GM12878 (cell line): ENCODE results near the gene ALKBH1. TPM values are rescaled to one million over a fixed set of nuclear protein-coding genes. Genes with fewer than 3 reads are reported as not detected.

ENCODE experiments used
- ATAC-seq: fragments of 200-7000 bp; cut with Tn5 transposase; 3 replicates; pipeline ENCODE4 v1.9.1; 2020; ENCODE audit warnings: mild to moderate bottlenecking, moderate library complexity
- BruUV-seq: library from RNA; stranded (reverse); fragments of 400-500 nt; replicated peaks from 2 replicates; lab custom pipeline; 2021; lab: Mats Ljungman, UMichigan
- CTCF ChIA-PET: fragments of 300-600 bp; sonication (Branson Sonifier 250); formaldehyde crosslinking; extraction: SDS; loops from one replicate; lab custom pipeline; 2021; ENCODE audit warnings: inconsistent platforms; lab: Yijun Ruan, JAX
- POLR2A ChIA-PET: fragments of 350-600 bp; formaldehyde crosslinking; extraction: SDS; loops from one replicate; lab custom pipeline; 2021; ENCODE audit warnings: inconsistent platforms; lab: Charles Lee
- RAD21 ChIA-PET: fragments of 300-600 bp; sonication (Branson Sonifier 250); formaldehyde crosslinking; loops from one replicate; lab custom pipeline; 2023; ENCODE audit warnings: antibody characterized with exemption; ENCODE audit not compliant: unreplicated experiment; lab: Charles Lee
- SMC1A ChIA-PET: fragments of 300-600 bp; sonication (Branson Sonifier 250); formaldehyde crosslinking; loops from one replicate; lab custom pipeline; 2023; ENCODE audit not compliant: unreplicated experiment, uncharacterized antibody; lab: Charles Lee
- DNase-seq: peaks from one replicate; pipeline ENCODE4 v3.0.0-alpha.2; 2011; ENCODE audit warnings: low read depth, low spot score
- FAIRE-seq: peaks from 3 replicates; lab custom pipeline; 2011; peaks lifted over from hg19 to GRCh38; lab: Jason Lieb, UNC
- H2AFZ ChIP-seq: 2 replicates; pipeline ENCODE4 v1.6.0; 2011; ENCODE audit warnings: low read depth, low read length, control low read depth; ENCODE audit not compliant: control insufficient read depth
- H3K27ac ChIP-seq: 2 replicates; pipeline ENCODE4 v1.5.1; 2011; ENCODE audit warnings: control low read depth; ENCODE audit not compliant: control insufficient read depth, insufficient read depth
- H3K27me3 ChIP-seq, 2 experiments: replicated peaks in 1 of 2; 2 replicates each; pipeline versions ENCODE4 v1.6.0 to v1.6.1; 2011; ENCODE audit warnings: low read length in 1 of 2; ENCODE audit not compliant: control insufficient read depth in 2 of 2, insufficient read depth in 2 of 2
- H3K36me3 ChIP-seq, 2 experiments: 2 replicates each; pipeline ENCODE4 v1.5.1; 2011; ENCODE audit warnings: low read length in 1 of 2; ENCODE audit not compliant: control insufficient read depth in 2 of 2, insufficient read depth in 2 of 2
- H3K4me1 ChIP-seq: 2 replicates; pipeline ENCODE4 v1.6.1; 2011; ENCODE audit warnings: mild to moderate bottlenecking, low read length, moderate library complexity, mixed read lengths; ENCODE audit not compliant: control insufficient read depth, insufficient read depth
- H3K4me2 ChIP-seq: 2 replicates; pipeline ENCODE4 v1.6.0; 2011; ENCODE audit warnings: control low read depth; ENCODE audit not compliant: control insufficient read depth, insufficient read depth
- H3K4me3 ChIP-seq: fragments of 200-600 bp; sonication (generic); 2 replicates; pipeline ENCODE4 v1.5.1; 2016
- H3K79me2 ChIP-seq: 2 replicates; pipeline ENCODE4 v1.6.0; 2011; ENCODE audit warnings: low read length; ENCODE audit not compliant: control insufficient read depth, insufficient read depth
- H3K9ac ChIP-seq: 2 replicates; pipeline ENCODE4 v1.8.0; 2011; ENCODE audit warnings: low read length, control low read depth, mixed read lengths; ENCODE audit not compliant: control insufficient read depth, insufficient read depth
- H3K9me3 ChIP-seq: replicated peaks from 3 replicates; pipeline ENCODE4 v1.5.1; 2011; ENCODE audit warnings: mild to moderate bottlenecking, low read length; ENCODE audit not compliant: control insufficient read depth, insufficient read depth
- H4K20me1 ChIP-seq: 2 replicates; pipeline ENCODE4 v1.6.0; 2011; ENCODE audit not compliant: control insufficient read depth, insufficient read depth
- FOXK2 ChIP-seq: fragments of 450-650 bp; IDR thresholded peaks from 2 replicates; pipeline ENCODE4 v1.6.1; 2017; ENCODE audit warnings: mild to moderate bottlenecking, moderate library complexity
- JUND ChIP-seq: IDR thresholded peaks from 2 replicates; pipeline ENCODE4 v1.6.1; 2012; ENCODE audit warnings: low read depth, mild to moderate bottlenecking, low read length, improper control_type of control experiment, moderate library complexity
- MEF2A ChIP-seq: IDR thresholded peaks from 2 replicates; pipeline ENCODE4 v1.6.1; 2011; ENCODE audit warnings: low read depth, mild to moderate bottlenecking, low read length, moderate library complexity; ENCODE audit not compliant: insufficient read depth
- MTA3 ChIP-seq: IDR thresholded peaks from 2 replicates; pipeline ENCODE4 v1.6.1; 2012; ENCODE audit warnings: low read length, inconsistent platforms, borderline replicate concordance
- MYB ChIP-seq: fragments of 150-350 bp; IDR thresholded peaks from 2 replicates; pipeline ENCODE4 v1.6.1; 2014; ENCODE audit warnings: mild to moderate bottlenecking, low read depth, low read length, borderline replicate concordance
- NFIC ChIP-seq: IDR thresholded peaks from 2 replicates; pipeline ENCODE4 v1.6.1; 2012; ENCODE audit warnings: low read depth, mild to moderate bottlenecking, inconsistent platforms, low read length, moderate library complexity
- NFYA ChIP-seq: IDR thresholded peaks from 2 replicates; pipeline ENCODE4 v1.6.1; 2011; ENCODE audit warnings: low read depth, mild to moderate bottlenecking, low read length, improper control_type of control experiment, borderline replicate concordance
- PAX8 ChIP-seq: fragments of 450-650 bp; IDR thresholded peaks from 2 replicates; pipeline ENCODE4 v1.6.1; 2017; ENCODE audit warnings: mild to moderate bottlenecking, moderate library complexity
- RCOR1 ChIP-seq: conservative IDR thresholded peaks from 2 replicates; pipeline ENCODE4 v1.6.1; 2012; ENCODE audit warnings: low read depth, low read length, improper control_type of control experiment
- SIX5 ChIP-seq: IDR thresholded peaks from 2 replicates; pipeline ENCODE4 v1.6.1; 2011; ENCODE audit warnings: mild to moderate bottlenecking, low read depth, low read length, moderate library complexity; ENCODE audit not compliant: severe bottlenecking
- SRF ChIP-seq, 2 experiments: IDR thresholded peaks; 2 replicates each; pipeline ENCODE4 v1.6.1; 2011; ENCODE audit warnings: low read depth in 2 of 2, low read length in 2 of 2, mild to moderate bottlenecking in 1 of 2, moderate library complexity in 1 of 2
- WGBS: methylation state at CpG from one replicate; pipeline ENCODE4 v1.1.6; 2016; ENCODE audit warnings: low lambda C conversion rate; ENCODE audit not compliant: insufficient replicate concordance, insufficient coverage; ENCODE audit errors: missing lambda C conversion rate; 5-methylcytosine and 5-hydroxymethylcytosine counted together
- in situ Hi-C: fragments of 300-500 bp; cut with MboI; formaldehyde crosslinking; loops from 9 replicates; pipeline ENCODE4 v1.14.3; 2018; ENCODE audit warnings: mixed read lengths
- intact Hi-C: fragments of 100-400 bp; cut with micrococcal nuclease; formaldehyde crosslinking; loops from one replicate; pipeline ENCODE4 v1.14.2; 2022; ENCODE audit not compliant: unreplicated experiment
- polyA plus RNA-seq, 11 experiments: library from polyadenylated mRNA; depleted of rRNA in 4 of 11; unstranded in 6 of 11; stranded (reverse) in 5 of 11; fragments of >200 nt; fragmentation: Nextera tagmentation in 4 of 11; fragmentation: Illumina TruSeq in 1 of 11; extraction: Ambion mirVana in 4 of 11; extraction: Trizol in 1 of 11; gene quantifications; 1 replicate in 1 of 11; 2 replicates in 10 of 11; pipeline versions ENCODE4 v1.2.1 to v1.2.3, GENCODE V29; 2011 to 2016; ENCODE audit warnings: inconsistent platforms in 2 of 11, missing spikeins in 2 of 11, low read depth in 1 of 11
- total RNA-seq, 4 experiments: library from RNA; depleted of rRNA in 3 of 4; stranded (reverse); fragments of >200 nt in 3 of 4; fragmentation: Illumina TruSeq in 1 of 4; extraction: Trizol in 1 of 4; gene quantifications; 2 replicates each; pipeline versions ENCODE4 v1.2.1 to v1.2.3, GENCODE V29; 2013 to 2021
- TF ChIP-seq, protein P1 (sequence below): fragments of 450-650 bp; IDR thresholded peaks from 2 replicates; pipeline ENCODE4 v1.6.1; 2017; ENCODE audit warnings: mild to moderate bottlenecking, low read depth, inconsistent platforms; ENCODE audit not compliant: poor library complexity, severe bottlenecking
- TF ChIP-seq, protein P2 (sequence below): fragments of 450-650 bp; formaldehyde crosslinking; IDR thresholded peaks from 2 replicates; pipeline ENCODE4 v1.4.0; 2020; ENCODE audit warnings: mild to moderate bottlenecking, moderate library complexity
- TF ChIP-seq, protein P3 (sequence below): fragments of 450-650 bp; IDR thresholded peaks from 2 replicates; pipeline ENCODE4 v1.6.1; 2017; ENCODE audit warnings: antibody characterized with exemption, mild to moderate bottlenecking, moderate library complexity

ALKBH1 gene
- total and polyA plus RNA-seq, 10 of the 15 experiments (the other 5 are each of a cell fraction or from before 2014, with no cell fraction given): 6.5 to 24.1 (median 17.0) TPM

DNA sequence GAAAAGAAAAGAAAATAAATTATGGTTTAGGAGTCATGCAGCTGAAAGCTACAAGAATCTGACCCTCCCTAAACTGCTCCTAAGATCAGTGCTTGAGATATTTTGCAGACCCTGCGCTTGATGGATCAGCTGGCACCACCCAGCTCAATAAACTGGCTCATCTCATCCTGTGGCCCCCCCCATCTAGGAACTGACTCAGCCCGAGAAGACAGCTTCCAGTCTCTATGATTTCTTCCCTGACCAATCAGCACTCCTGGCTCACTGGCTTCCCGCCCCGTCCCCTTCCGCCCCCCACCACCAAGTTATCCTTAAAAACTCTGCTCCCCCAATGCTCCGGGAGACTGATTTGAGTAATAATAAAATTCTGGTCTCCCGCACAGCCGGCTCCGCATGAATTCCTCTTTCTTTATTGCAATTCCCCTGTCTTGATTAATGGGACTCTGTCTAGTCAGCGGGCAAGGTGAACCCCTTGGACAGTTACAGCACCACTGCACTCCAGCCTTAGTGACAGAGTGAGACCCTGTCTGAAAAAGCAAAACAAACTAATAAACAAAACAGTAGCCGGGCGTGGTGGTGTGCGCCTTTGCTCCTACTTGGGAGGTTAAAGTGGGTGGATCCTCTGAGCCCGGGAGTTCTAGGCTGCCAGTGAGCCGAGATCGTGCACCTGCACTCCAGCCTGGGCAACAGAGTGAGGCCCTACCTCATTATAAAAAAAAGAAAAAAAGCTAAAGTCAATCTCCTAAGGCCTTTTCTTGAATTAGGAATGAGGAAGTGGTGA is 66.9 kb downstream of the ALKBH1 start:
- TF ChIP-seq, protein P1, sequence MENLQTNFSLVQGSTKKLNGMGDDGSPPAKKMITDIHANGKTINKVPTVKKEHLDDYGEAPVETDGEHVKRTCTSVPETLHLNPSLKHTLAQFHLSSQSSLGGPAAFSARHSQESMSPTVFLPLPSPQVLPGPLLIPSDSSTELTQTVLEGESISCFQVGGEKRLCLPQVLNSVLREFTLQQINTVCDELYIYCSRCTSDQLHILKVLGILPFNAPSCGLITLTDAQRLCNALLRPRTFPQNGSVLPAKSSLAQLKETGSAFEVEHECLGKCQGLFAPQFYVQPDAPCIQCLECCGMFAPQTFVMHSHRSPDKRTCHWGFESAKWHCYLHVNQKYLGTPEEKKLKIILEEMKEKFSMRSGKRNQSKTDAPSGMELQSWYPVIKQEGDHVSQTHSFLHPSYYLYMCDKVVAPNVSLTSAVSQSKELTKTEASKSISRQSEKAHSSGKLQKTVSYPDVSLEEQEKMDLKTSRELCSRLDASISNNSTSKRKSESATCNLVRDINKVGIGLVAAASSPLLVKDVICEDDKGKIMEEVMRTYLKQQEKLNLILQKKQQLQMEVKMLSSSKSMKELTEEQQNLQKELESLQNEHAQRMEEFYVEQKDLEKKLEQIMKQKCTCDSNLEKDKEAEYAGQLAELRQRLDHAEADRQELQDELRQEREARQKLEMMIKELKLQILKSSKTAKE: no peak
- TF ChIP-seq MTA3: no peak
- no peak for TF ChIP-seq SRF (IDR thresholded peaks at IDR 0.05; ENCODE audit: low read depth in 2 of 2, low read length in 2 of 2)
- TF ChIP-seq PAX8: no peak
- no peak for TF ChIP-seq FOXK2
- TF ChIP-seq, protein P2, sequence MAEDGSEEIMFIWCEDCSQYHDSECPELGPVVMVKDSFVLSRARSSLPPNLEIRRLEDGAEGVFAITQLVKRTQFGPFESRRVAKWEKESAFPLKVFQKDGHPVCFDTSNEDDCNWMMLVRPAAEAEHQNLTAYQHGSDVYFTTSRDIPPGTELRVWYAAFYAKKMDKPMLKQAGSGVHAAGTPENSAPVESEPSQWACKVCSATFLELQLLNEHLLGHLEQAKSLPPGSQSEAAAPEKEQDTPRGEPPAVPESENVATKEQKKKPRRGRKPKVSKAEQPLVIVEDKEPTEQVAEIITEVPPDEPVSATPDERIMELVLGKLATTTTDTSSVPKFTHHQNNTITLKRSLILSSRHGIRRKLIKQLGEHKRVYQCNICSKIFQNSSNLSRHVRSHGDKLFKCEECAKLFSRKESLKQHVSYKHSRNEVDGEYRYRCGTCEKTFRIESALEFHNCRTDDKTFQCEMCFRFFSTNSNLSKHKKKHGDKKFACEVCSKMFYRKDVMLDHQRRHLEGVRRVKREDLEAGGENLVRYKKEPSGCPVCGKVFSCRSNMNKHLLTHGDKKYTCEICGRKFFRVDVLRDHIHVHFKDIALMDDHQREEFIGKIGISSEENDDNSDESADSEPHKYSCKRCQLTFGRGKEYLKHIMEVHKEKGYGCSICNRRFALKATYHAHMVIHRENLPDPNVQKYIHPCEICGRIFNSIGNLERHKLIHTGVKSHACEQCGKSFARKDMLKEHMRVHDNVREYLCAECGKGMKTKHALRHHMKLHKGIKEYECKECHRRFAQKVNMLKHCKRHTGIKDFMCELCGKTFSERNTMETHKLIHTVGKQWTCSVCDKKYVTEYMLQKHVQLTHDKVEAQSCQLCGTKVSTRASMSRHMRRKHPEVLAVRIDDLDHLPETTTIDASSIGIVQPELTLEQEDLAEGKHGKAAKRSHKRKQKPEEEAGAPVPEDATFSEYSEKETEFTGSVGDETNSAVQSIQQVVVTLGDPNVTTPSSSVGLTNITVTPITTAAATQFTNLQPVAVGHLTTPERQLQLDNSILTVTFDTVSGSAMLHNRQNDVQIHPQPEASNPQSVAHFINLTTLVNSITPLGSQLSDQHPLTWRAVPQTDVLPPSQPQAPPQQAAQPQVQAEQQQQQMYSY: no peak
- TF ChIP-seq, protein P3, sequence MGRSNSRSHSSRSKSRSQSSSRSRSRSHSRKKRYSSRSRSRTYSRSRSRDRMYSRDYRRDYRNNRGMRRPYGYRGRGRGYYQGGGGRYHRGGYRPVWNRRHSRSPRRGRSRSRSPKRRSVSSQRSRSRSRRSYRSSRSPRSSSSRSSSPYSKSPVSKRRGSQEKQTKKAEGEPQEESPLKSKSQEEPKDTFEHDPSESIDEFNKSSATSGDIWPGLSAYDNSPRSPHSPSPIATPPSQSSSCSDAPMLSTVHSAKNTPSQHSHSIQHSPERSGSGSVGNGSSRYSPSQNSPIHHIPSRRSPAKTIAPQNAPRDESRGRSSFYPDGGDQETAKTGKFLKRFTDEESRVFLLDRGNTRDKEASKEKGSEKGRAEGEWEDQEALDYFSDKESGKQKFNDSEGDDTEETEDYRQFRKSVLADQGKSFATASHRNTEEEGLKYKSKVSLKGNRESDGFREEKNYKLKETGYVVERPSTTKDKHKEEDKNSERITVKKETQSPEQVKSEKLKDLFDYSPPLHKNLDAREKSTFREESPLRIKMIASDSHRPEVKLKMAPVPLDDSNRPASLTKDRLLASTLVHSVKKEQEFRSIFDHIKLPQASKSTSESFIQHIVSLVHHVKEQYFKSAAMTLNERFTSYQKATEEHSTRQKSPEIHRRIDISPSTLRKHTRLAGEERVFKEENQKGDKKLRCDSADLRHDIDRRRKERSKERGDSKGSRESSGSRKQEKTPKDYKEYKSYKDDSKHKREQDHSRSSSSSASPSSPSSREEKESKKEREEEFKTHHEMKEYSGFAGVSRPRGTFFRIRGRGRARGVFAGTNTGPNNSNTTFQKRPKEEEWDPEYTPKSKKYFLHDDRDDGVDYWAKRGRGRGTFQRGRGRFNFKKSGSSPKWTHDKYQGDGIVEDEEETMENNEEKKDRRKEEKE: no peak
- no peak for TF ChIP-seq MYB
- TF ChIP-seq NFIC: no peak
- no peak for TF ChIP-seq NFYA
- TF ChIP-seq MEF2A: no peak
- TF ChIP-seq JUND: no peak
- TF ChIP-seq RCOR1: no peak
- TF ChIP-seq SIX5: no peak
- RAD21 ChIA-PET: no interaction called here
- no peaks in the 10 kb centered on the region for H3K36me3 ChIP-seq
- H3K4me2 ChIP-seq: peak overlapping the region; percentile 97
- CTCF ChIA-PET: interaction anchor here (0.6 to 1.5 kb wide), 3 partner anchors 22 to 76 kb away, joined by 3 read pairs; no protein-coding TSS in a partner anchor
- H3K79me2 ChIP-seq: no peaks in the 10 kb centered on the region
- peak; percentile 61 for ATAC-seq
- no peaks in the 10 kb centered on the region; the same call in 2 of the 3 replicates for H3K9me3 ChIP-seq
- SMC1A ChIA-PET: interaction anchor here (0.7 kb wide), 1 partner anchor 384 kb away, joined by 3 read pairs; no protein-coding TSS in a partner anchor
- H3K4me1 ChIP-seq: peaks cover 13% of the 10 kb centered on the region
- BruUV-seq: no TSS peak
- H4K20me1 ChIP-seq: no peaks in the 10 kb centered on the region
- 12% methylated on average over 14 of the region's 16 CpGs for WGBS
- in situ Hi-C loops: no loop called here
- H3K4me3 ChIP-seq: peak overlapping the region; percentile 62; the same call in 1 of the 2 replicates
- H2AFZ ChIP-seq: peak overlapping the region; percentile 98
- POLR2A ChIA-PET: no interaction called here
- peak overlapping the region; percentile 68 for H3K9ac ChIP-seq
- DNase-seq: no peak
- H3K27me3 ChIP-seq: no peaks in the 10 kb centered on the region
- intact Hi-C loops: no loop called here
- no peak for FAIRE-seq
- peak overlapping the region; percentile 27; the same call in 1 of the 2 replicates for H3K27ac ChIP-seq
